ENCODE measurements around the gene GEMIN7.

Gene GEMIN7

DNA sequence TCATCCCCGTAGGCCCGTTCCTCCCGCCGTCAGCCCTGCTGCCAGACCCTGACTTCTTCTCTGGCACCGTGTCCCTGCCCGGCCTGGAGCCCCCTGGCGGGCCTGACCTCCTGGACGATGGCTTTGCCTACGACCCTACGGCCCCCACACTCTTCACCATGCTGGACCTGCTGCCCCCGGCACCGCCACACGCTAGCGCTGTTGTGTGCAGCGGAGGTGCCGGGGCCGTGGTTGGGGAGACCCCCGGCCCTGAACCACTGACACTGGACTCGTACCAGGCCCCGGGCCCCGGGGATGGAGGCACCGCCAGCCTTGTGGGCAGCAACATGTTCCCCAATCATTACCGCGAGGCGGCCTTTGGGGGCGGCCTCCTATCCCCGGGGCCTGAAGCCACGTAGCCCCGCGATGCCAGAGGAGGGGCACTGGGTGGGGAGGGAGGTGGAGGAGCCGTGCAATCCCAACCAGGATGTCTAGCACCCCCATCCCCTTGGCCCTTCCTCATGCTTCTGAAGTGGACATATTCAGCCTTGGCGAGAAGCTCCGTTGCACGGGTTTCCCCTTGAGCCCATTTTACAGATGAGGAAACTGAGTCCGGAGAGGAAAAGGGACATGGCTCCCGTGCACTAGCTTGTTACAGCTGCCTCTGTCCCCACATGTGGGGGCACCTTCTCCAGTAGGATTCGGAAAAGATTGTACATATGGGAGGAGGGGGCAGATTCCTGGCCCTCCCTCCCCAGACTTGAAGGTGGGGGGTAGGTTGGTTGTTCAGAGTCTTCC lies 41.5 kb upstream of the GEMIN7 start:
- Histone ChIP-seq H4K8ac (ENCODE audit: low read depth, low read length) (no peak overlapping the region), H3K18ac (ENCODE audit: low read length) (no peak overlapping the region), H3K23ac (ENCODE audit: low read depth, low read length, poor library complexity) (peak overlapping the region; percentile 83), H3K4me3 (ENCODE audit: low read length in 2 of 2) (peak overlapping the region in 1 of 2 donors; percentile 27), H3K27me3 (ENCODE audit: control insufficient read depth in 3 of 3, insufficient read depth in 3 of 3, low read depth in 1 of 3, low read length in 3 of 3) (no peaks in the 10 kb centered on the region), H3K9ac (ENCODE audit: low read depth, low read length, poor library complexity) (no peak overlapping the region), H3K14ac (ENCODE audit: low read length) (no peak overlapping the region), H3K4me2 (ENCODE audit: insufficient read depth, low read length, poor library complexity, severe bottlenecking) (no peak overlapping the region), H2BK15ac (ENCODE audit: low read length) (peak overlapping the region; percentile 24), H4K91ac (ENCODE audit: low read depth, low read length, poor library complexity) (peak overlapping the region; percentile 50), H2BK120ac (ENCODE audit: low read depth, low read length) (no peak overlapping the region), H2BK12ac (ENCODE audit: low read length) (no peak overlapping the region), H2BK5ac (ENCODE audit: low read length) (peak overlapping the region; percentile 24), H2AK5ac (ENCODE audit: low read depth, low read length) (peak overlapping the region; percentile 68), H3K27ac (replicated peaks; ENCODE audit: low read length) (no peak overlapping the region), H3K4me1 (ENCODE audit: control insufficient read depth in 2 of 2, insufficient read depth in 1 of 2, low read depth in 1 of 2, low read length in 2 of 2) (peaks cover 8 to 11% of the 10 kb centered on the region in 2 donors), H2AFZ (ENCODE audit: low read length) (no peak overlapping the region), H3K36me3 (replicated peaks in 1 of 2; ENCODE audit: control insufficient read depth in 2 of 2, insufficient read depth in 2 of 2, low read length in 2 of 2) (peaks cover 23 to 29% of the 10 kb centered on the region in 2 donors), H3K9me3 (replicated peaks in 1 of 2; ENCODE audit: control insufficient read depth in 2 of 2, insufficient read depth in 1 of 2, low read depth in 1 of 2, low read length in 2 of 2) (peaks cover 0 to 1% of the 10 kb centered on the region in 2 donors), H3K4ac (ENCODE audit: low read length) (no peak overlapping the region), H3K79me1 (ENCODE audit: low read depth, low read length) (peaks cover 15% of the 10 kb centered on the region)
- DNase-seq (ENCODE audit: low spot score) = no peak
- no CpG with 5 or more reads among the region's 37 CpGs for WGBS, 2 donors (ENCODE audit: extremely low coverage in 2 of 2, insufficient read length in 2 of 2, insufficient replicate concordance in 1 of 2)

DNA sequence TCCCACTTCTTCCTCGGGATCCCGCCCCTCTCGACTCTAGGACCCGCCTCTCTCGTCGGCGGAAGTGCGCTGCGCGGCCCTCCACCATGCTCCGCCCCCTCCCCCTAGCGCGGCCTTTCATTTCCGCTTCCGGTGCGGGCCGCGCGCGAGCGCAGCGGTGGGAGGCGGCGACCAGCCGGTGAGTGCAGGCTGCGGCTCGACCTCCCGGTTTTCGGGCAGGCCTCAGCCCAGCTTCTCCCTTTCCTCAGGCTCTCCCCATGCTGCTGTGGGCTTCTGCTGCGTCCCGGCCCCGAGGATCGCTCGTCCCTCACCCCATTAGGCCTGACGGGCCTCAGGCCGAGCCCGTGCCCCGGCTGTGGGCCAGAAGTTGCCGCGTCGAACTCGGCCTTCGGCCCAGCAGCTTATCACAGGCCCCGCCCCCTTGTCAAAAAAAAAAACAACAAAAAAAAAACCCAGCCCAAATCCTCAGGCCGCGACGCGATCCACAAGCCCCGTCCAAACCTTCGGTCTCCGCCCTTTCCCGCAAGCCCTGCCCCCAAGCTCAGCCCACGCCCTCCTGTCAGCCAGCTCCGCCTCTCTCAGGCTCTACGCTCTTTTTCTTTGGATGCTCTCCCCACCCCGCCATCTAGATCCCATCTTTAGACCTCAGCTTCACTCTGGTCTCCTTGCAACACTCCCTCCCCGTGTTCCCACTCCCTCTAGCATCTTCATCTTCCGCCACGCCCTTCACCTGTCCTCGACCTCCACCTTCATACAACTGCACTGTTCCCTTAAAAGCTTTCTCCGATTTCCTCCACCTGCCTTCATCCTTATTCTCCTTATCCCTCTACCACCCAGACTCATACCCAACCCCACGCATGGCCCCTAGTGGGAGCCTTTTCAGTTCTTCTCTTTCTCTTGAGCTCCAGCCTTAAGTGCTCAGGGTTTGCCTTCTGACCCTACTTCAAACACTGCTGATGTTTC lies 39.8 kb upstream of the GEMIN7 start, which contains the start of gene CLASRP:
Gene CLASRP, plus strand, starts transcription at position 115 of the 963 bp plus-strand sequence. CDS start 1,168 bp downstream, outside the sequence.
- Histone ChIP-seq H3K14ac (ENCODE audit: low read length) (no peak within 1 kb of the TSS), H3K27me3 (ENCODE audit: control insufficient read depth in 3 of 3, insufficient read depth in 3 of 3, low read depth in 1 of 3, low read length in 3 of 3) (no peaks in the 10 kb centered on the region), H2AK5ac (ENCODE audit: low read depth, low read length) (peak within 1 kb of the TSS; percentile 68), H2BK120ac (ENCODE audit: low read depth, low read length) (no peak within 1 kb of the TSS), H2AFZ (ENCODE audit: low read length) (peak within 1 kb of the TSS; percentile 93), H3K4me3 (ENCODE audit: low read length in 2 of 2) (peak within 1 kb of the TSS; percentile 90 to 91), H3K9ac (ENCODE audit: low read depth, low read length, poor library complexity) (peak within 1 kb of the TSS; percentile 98), H3K9me3 (replicated peaks in 1 of 2; ENCODE audit: control insufficient read depth in 2 of 2, insufficient read depth in 1 of 2, low read depth in 1 of 2, low read length in 2 of 2) (peaks cover 0 to 1% of the 10 kb centered on the region in 2 donors), H4K91ac (ENCODE audit: low read depth, low read length, poor library complexity) (no peak within 1 kb of the TSS), H2BK15ac (ENCODE audit: low read length) (no peak within 1 kb of the TSS), H4K8ac (ENCODE audit: low read depth, low read length) (peak within 1 kb of the TSS; percentile 92), H3K27ac (replicated peaks; ENCODE audit: low read length) (peak within 1 kb of the TSS; percentile 85), H3K4ac (ENCODE audit: low read length) (no peak within 1 kb of the TSS), H3K4me2 (ENCODE audit: insufficient read depth, low read length, poor library complexity, severe bottlenecking) (peak within 1 kb of the TSS; percentile 75), H3K36me3 (replicated peaks in 1 of 2; ENCODE audit: control insufficient read depth in 2 of 2, insufficient read depth in 2 of 2, low read length in 2 of 2) (peaks cover 29 to 44% of the 10 kb centered on the region in 2 donors), H2BK12ac (ENCODE audit: low read length) (no peak within 1 kb of the TSS), H3K4me1 (ENCODE audit: control insufficient read depth in 2 of 2, insufficient read depth in 1 of 2, low read depth in 1 of 2, low read length in 2 of 2) (peaks cover 8 to 11% of the 10 kb centered on the region in 2 donors), H3K18ac (ENCODE audit: low read length) (peak within 1 kb of the TSS; percentile 99), H3K79me1 (ENCODE audit: low read depth, low read length) (peaks cover 15% of the 10 kb centered on the region), H3K23ac (ENCODE audit: low read depth, low read length, poor library complexity) (peak within 1 kb of the TSS; percentile 98), H2BK5ac (ENCODE audit: low read length) (peak within 1 kb of the TSS; percentile 83)
- DNase-seq (ENCODE audit: low spot score) = peak; percentile 80
- no CpG with 5 or more reads among the region's 62 CpGs for WGBS, 2 donors (ENCODE audit: extremely low coverage in 2 of 2, insufficient read length in 2 of 2, insufficient replicate concordance in 1 of 2)

DNA sequence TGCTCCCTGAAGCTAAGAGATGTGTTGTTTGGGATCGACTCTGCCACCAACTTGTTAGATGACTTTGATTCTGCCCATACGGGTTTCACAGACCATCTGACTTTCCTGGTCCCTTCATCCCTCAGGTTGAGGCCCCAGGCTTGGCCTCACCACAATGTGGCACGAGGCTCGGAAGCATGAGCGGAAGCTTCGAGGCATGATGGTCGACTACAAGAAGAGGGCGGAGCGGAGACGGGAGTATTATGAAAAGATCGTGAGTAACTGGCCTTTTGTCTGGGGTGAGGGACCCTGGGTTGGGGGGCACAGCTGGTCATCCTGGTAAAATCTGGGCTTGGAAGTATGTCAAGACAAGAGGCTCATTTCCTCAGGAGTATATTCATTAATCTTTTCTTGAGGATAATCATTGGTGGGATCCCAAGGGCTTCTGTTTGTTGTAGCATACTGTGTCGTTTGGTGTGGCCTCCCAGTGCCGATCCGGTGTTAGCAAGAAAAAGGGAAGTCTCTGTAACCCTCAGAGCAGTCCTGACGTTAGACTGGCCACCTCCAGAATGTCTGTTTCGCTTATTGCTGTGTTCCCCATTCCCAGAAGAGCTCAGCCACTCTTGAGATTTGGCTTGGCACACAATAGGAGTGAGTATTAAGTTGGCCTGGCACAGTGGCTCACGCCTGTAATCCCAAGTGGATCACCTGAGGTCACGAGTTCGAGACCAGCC lies 38.8 kb upstream of the GEMIN7 start:
- Histone ChIP-seq H3K9ac (ENCODE audit: low read depth, low read length, poor library complexity) (peak overlapping the region; percentile 3), H3K4ac (ENCODE audit: low read length) (no peak overlapping the region), H3K4me3 (ENCODE audit: low read length in 2 of 2) (peak overlapping the region; percentile 27 to 91), H2AK5ac (ENCODE audit: low read depth, low read length) (no peak overlapping the region), H4K91ac (ENCODE audit: low read depth, low read length, poor library complexity) (no peak overlapping the region), H2AFZ (ENCODE audit: low read length) (no peak overlapping the region), H3K36me3 (replicated peaks in 1 of 2; ENCODE audit: control insufficient read depth in 2 of 2, insufficient read depth in 2 of 2, low read length in 2 of 2) (peaks cover 36 to 54% of the 10 kb centered on the region in 2 donors), H3K9me3 (replicated peaks in 1 of 2; ENCODE audit: control insufficient read depth in 2 of 2, insufficient read depth in 1 of 2, low read depth in 1 of 2, low read length in 2 of 2) (peaks cover 0 to 1% of the 10 kb centered on the region in 2 donors), H3K4me1 (ENCODE audit: control insufficient read depth in 2 of 2, insufficient read depth in 1 of 2, low read depth in 1 of 2, low read length in 2 of 2) (peaks cover 8 to 11% of the 10 kb centered on the region in 2 donors), H4K8ac (ENCODE audit: low read depth, low read length) (no peak overlapping the region), H3K79me1 (ENCODE audit: low read depth, low read length) (peaks cover 15% of the 10 kb centered on the region), H3K23ac (ENCODE audit: low read depth, low read length, poor library complexity) (no peak overlapping the region), H2BK5ac (ENCODE audit: low read length) (no peak overlapping the region), H2BK12ac (ENCODE audit: low read length) (no peak overlapping the region), H2BK15ac (ENCODE audit: low read length) (no peak overlapping the region), H3K27ac (replicated peaks; ENCODE audit: low read length) (no peak overlapping the region), H3K27me3 (ENCODE audit: control insufficient read depth in 3 of 3, insufficient read depth in 3 of 3, low read depth in 1 of 3, low read length in 3 of 3) (no peaks in the 10 kb centered on the region), H2BK120ac (ENCODE audit: low read depth, low read length) (no peak overlapping the region), H3K14ac (ENCODE audit: low read length) (no peak overlapping the region), H3K4me2 (ENCODE audit: insufficient read depth, low read length, poor library complexity, severe bottlenecking) (peak overlapping the region; percentile 75), H3K18ac (ENCODE audit: low read length) (no peak overlapping the region)
- DNase-seq (ENCODE audit: low spot score) = no peak
- no CpG with 5 or more reads among the region's 19 CpGs for WGBS, 2 donors (ENCODE audit: extremely low coverage in 2 of 2, insufficient read length in 2 of 2, insufficient replicate concordance in 1 of 2)

All from neuronal stem cell (in vitro differentiated cells).